ENCODE data around the gene AEBP2. TPM values are rescaled to one million over a fixed set of nuclear protein-coding genes. Genes with fewer than 3 reads are reported as not detected.
A peak's percentile ranks its signal among the peaks of the same experiment; 100 is the strongest.
"Not testable (repeated sequence)": the region's sequence is repeated elsewhere in the genome, so short reads cannot be mapped to it uniquely, and the experiment has no call there.

The AEBP2 gene
- total RNA-seq, 1 donor from 2014 or later, result 67.5 TPM

GRCh38 chr12:19415563-19415962 is 23.7 kb upstream of the AEBP2 start:
- H3K27me3 ChIP-seq, result no peaks in the 10 kb centered on the region
- no peaks in the 10 kb centered on the region for H3K9me3 ChIP-seq
- H3K4me1 ChIP-seq, result peaks cover 2% of the 10 kb centered on the region
- H3K4me3 ChIP-seq, result no peak overlapping the region
- H3K36me3 ChIP-seq, result no peaks in the 10 kb centered on the region
- TF ChIP-seq POLR2AphosphoS5 (IDR thresholded peaks at IDR 0.05; ENCODE audit: insufficient read depth in 1 of 2, low read depth in 1 of 2) (no peak), CTCF (IDR thresholded peaks at IDR 0.05) (no peak), POLR2A (IDR thresholded peaks at IDR 0.05) (no peak)
- H3K27ac ChIP-seq, result no peak overlapping the region
- intact Hi-C loops (cut with DNase I), result no loop called here
- no peak for DNase-seq (ENCODE audit: extremely low spot score in 2 of 2)

DNA sequence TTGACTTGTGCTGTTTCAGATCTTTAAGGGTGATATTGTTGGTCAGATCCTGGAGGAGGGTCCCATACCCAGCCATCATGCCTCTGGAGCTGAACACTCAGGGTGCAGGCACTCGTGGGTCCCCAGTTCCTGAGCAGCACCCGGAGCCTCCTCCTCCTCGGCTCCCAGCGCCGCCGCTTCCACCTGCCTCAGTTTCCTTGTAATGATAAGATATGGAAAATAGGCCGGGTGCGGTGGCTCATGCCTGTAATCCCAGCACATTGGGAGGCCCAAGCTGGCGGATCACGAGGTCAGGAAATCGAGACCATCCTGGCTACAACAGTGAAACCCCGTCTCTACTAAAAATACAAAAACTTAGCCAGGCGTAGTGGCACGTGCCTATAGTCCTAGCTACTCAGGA is 20.2 kb upstream of the AEBP2 start:
- H3K27me3 ChIP-seq, result no peaks in the 10 kb centered on the region
- H3K9me3 ChIP-seq, result no peaks in the 10 kb centered on the region
- H3K36me3 ChIP-seq, result no peaks in the 10 kb centered on the region
- H3K27ac ChIP-seq, result no peak overlapping the region
- TF ChIP-seq POLR2A (IDR thresholded peaks at IDR 0.05) (no peak), CTCF (IDR thresholded peaks at IDR 0.05) (no peak), POLR2AphosphoS5 (IDR thresholded peaks at IDR 0.05; ENCODE audit: insufficient read depth in 1 of 2, low read depth in 1 of 2) (no peak)
- no peaks in the 10 kb centered on the region for H3K4me1 ChIP-seq
- intact Hi-C loops (cut with DNase I), result no loop called here
- H3K4me3 ChIP-seq, result no peak overlapping the region
- DNase-seq (ENCODE audit: extremely low spot score in 2 of 2), result no peak

DNA sequence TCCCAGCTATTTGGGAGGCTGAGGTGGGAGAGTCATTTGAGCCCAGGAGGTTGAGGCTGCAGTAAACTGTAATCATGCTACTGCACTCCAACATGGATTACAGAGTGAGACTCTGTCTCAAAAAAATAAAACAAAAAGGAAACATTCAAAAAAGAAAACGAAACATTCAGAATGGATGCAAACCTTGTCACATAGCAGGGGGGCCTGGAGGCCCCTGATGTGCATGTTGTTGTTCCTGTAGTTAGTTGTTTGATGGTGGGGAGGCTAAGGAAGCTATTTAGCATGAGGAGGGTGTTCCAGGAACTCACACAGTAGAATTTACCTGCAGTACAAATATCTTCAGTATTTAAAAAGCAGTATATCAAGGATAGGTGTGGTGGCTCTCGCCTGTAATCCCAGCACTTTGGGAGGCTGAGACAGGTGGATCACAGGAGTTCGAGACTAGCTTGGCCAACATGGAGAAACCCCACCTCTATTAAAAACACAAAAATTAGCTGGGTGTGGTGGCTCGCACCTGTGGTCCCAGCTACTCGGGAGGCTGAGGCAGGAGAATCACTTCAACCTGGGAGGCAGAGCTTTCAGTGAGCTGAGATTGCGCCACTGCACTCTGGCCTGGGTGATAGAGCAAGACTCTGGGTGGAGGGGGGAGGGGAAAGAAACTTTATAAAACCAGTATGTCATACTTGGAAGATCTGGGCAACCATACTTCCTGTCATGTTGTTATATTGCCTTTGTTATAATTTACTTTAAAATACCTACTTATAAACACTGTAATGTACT is 17.6 kb upstream of the AEBP2 start:
- Histone ChIP-seq H3K27me3 (no peaks in the 10 kb centered on the region), H3K4me1 (no peaks in the 10 kb centered on the region), H3K9me3 (no peaks in the 10 kb centered on the region), H3K27ac (no peak overlapping the region), H3K36me3 (no peaks in the 10 kb centered on the region), H3K4me3 (no peak overlapping the region)
- TF ChIP-seq POLR2AphosphoS5 (IDR thresholded peaks at IDR 0.05; ENCODE audit: insufficient read depth in 1 of 2, low read depth in 1 of 2) (no peak), CTCF (IDR thresholded peaks at IDR 0.05) (no peak), POLR2A (IDR thresholded peaks at IDR 0.05) (no peak)
- peak; percentile 5 to 6 for DNase-seq (ENCODE audit: extremely low spot score in 2 of 2)
- intact Hi-C loops (cut with DNase I), result no loop called here

GRCh38 chr12:19423166-19423930 is 15.9 kb upstream of the AEBP2 start:
- Histone ChIP-seq H3K27ac (no peak overlapping the region), H3K4me1 (no peaks in the 10 kb centered on the region), H3K36me3 (no peaks in the 10 kb centered on the region), H3K9me3 (no peaks in the 10 kb centered on the region), H3K27me3 (no peaks in the 10 kb centered on the region), H3K4me3 (no peak overlapping the region)
- DNase-seq (ENCODE audit: extremely low spot score in 2 of 2), result peak in 1 of 2 donors; percentile 43
- intact Hi-C loops (cut with DNase I), result no loop called here
- no peak for TF ChIP-seq CTCF (IDR thresholded peaks at IDR 0.05)
- TF ChIP-seq POLR2AphosphoS5 (IDR thresholded peaks at IDR 0.05; ENCODE audit: insufficient read depth in 1 of 2, low read depth in 1 of 2), result no peak
- no peak for TF ChIP-seq POLR2A (IDR thresholded peaks at IDR 0.05)

GRCh38 chr12:19428246-19428645 is 11.0 kb upstream of the AEBP2 start:
- TF ChIP-seq POLR2AphosphoS5 (IDR thresholded peaks at IDR 0.05; ENCODE audit: insufficient read depth in 1 of 2, low read depth in 1 of 2) (no peak), POLR2A (IDR thresholded peaks at IDR 0.05) (no peak), CTCF (IDR thresholded peaks at IDR 0.05) (no peak)
- no peaks in the 10 kb centered on the region for H3K27me3 ChIP-seq
- intact Hi-C loops (cut with DNase I), result no loop called here
- H3K9me3 ChIP-seq, result no peaks in the 10 kb centered on the region
- peaks cover 14% of the 10 kb centered on the region for H3K4me1 ChIP-seq
- no peak overlapping the region for H3K4me3 ChIP-seq
- H3K36me3 ChIP-seq, result no peaks in the 10 kb centered on the region
- no peak overlapping the region for H3K27ac ChIP-seq
- DNase-seq (ENCODE audit: extremely low spot score in 2 of 2), result peak; percentile 12 to 77

- DNase-seq (ENCODE audit: extremely low spot score in 2 of 2); H3K27me3 ChIP-seq; H3K9me3 ChIP-seq; H3K36me3 ChIP-seq; intact Hi-C loops (cut with DNase I); H3K4me3 ChIP-seq; H3K27ac ChIP-seq: not testable (repeated sequence)
- peaks cover 14% of the 10 kb centered on the region for H3K4me1 ChIP-seq
Measured at GRCh38 chr12:19429491-19429890, 9.8 kb upstream of the AEBP2 start.
